C4-2B (cell line): ENCODE data around the gene AK8.

Experiments used
- ZFX ChIP-seq: fragments of 450-650 bp; IDR thresholded peaks from 2 replicates; pipeline ENCODE4 v1.6.1; 2017
- TF ChIP-seq, protein P1 (sequence below): fragments of 450-650 bp; conservative IDR thresholded peaks from 2 replicates; pipeline ENCODE4 v1.5.1; 2017; ENCODE audit warnings: mild to moderate bottlenecking

DNA sequence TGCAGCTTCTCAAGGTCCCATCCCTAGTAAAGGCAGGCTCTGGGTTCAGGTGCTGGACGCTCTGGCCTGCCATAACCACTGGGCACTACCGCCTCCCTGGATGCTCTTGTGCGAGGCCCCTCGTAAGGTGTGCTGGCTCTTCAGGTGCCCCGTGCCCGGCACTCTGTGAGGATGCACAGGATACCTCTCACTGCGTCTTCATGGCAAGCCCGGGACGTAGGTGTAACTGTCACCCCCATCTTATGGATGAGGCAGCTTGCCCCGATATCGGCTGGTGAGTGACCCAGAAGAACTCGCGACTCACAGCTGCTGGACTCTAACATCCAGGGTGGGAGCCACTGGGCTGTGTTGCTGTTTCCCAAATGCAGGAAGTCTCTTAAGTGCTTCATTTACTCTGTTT is 128.8 kb downstream of the AK8 start:
- TF ChIP-seq, protein P1, sequence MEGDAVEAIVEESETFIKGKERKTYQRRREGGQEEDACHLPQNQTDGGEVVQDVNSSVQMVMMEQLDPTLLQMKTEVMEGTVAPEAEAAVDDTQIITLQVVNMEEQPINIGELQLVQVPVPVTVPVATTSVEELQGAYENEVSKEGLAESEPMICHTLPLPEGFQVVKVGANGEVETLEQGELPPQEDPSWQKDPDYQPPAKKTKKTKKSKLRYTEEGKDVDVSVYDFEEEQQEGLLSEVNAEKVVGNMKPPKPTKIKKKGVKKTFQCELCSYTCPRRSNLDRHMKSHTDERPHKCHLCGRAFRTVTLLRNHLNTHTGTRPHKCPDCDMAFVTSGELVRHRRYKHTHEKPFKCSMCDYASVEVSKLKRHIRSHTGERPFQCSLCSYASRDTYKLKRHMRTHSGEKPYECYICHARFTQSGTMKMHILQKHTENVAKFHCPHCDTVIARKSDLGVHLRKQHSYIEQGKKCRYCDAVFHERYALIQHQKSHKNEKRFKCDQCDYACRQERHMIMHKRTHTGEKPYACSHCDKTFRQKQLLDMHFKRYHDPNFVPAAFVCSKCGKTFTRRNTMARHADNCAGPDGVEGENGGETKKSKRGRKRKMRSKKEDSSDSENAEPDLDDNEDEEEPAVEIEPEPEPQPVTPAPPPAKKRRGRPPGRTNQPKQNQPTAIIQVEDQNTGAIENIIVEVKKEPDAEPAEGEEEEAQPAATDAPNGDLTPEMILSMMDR, result no peak
- no peak for TF ChIP-seq ZFX
